ENCODE data around the gene C12orf75. TPM values are rescaled to one million over a fixed set of nuclear protein-coding genes. Genes with fewer than 3 reads are reported as not detected.
A peak's percentile ranks its signal among the peaks of the same experiment; 100 is the strongest.

The C12orf75 gene
- total RNA-seq, 2 experiments from 2014 or later = 16.7 to 17.0 TPM

DNA sequence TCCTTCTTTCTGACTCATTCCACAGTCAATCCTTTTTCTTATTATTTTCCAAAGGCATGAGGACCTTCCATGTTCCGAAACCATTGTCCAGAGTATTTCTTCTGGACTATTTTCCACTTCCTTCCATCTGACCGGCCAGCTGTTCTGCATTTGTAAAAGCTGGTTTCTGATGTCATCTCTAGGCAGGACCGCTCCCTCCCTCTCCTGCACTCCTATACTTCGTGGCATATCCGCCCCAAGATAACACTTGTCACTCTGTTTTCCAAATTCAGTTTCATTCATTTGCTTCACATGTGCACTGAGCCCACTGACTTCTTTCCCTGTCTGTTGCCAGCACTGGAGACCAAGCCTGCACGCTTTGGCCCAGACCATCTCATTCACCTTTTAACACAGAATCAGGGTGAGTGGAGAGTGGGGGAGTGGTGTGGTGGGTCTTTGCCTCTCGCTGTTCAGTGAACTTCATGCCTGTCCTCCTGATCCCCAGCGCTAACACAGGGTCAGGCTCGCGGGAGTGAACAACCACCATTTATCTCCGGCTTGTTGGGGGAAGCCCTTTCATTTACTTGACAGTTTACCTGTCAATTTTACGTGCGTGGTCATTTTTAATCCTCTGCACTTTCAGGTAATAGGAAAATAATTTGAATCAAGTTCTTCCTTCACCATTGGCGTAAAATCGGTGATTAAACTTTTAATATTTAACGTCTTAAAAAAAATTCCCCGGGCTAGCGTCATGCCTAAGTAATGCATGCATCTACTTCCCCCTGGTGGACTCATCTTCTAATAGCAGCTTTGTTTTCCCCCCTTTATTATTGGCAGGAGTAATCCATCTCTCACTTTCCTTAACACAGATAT lies 52.5 kb downstream of the C12orf75 start:
- DNase-seq (peak in 4 of 14 experiments; percentile 30 to 76 (median 70)), ATAC-seq (ENCODE audit: poor library complexity) (peak; percentile 71)
- H3K27me3 Mint-ChIP-seq = no peaks in the 10 kb centered on the region
- Histone ChIP-seq H3K4me3 (ENCODE audit: low read length) (no peak overlapping the region), H3K4me1 (ENCODE audit: insufficient read depth, low read length) (no peaks in the 10 kb centered on the region), H3K36me3 (ENCODE audit: insufficient read depth, low read length) (no peaks in the 10 kb centered on the region), H3K27ac (ENCODE audit: low read depth in 1 of 2, low read length in 2 of 2) (no peak overlapping the region), H3K27me3 (ENCODE audit: control insufficient read depth in 1 of 2, insufficient read depth in 2 of 2, low read length in 2 of 2) (no peaks in the 10 kb centered on the region), H3K9me3 (ENCODE audit: control insufficient read depth in 1 of 2, insufficient read depth in 1 of 2, low read length in 2 of 2) (no peaks in the 10 kb centered on the region)
- H3K4me3 Mint-ChIP-seq = no peak overlapping the region
- no peak overlapping the region for H3K27ac Mint-ChIP-seq
- H3K4me1 Mint-ChIP-seq (ENCODE audit: low read depth) = no peaks in the 10 kb centered on the region
- H3K36me3 Mint-ChIP-seq (ENCODE audit: low read depth) = no peaks in the 10 kb centered on the region
- intact Hi-C loops (cut with DNase I, micrococcal nuclease) = loop anchor here (1.0 to 5.0 kb wide), 7 partner anchors 62 to 1182 kb away; partner anchors contain the start of gene APPL2 (in 1 of the 2)
- POLR2A ChIA-PET = interaction anchor here (0.5 to 1.1 kb wide), 3 partner anchors 12 to 216 kb away, joined by 3 to 7 read pairs (median 3); partner anchors contain the start of gene APPL2
- no peaks in the 10 kb centered on the region for H3K9me3 Mint-ChIP-seq
- CTCF ChIA-PET = interaction anchor here (0.7 to 1.3 kb wide), 8 partner anchors 9 to 112 kb away, joined by 3 to 4 read pairs (median 3); no protein-coding TSS in a partner anchor
- TF ChIP-seq CTCF (IDR thresholded peaks at IDR 0.05) = peak; percentile 84

- no peaks in the 10 kb centered on the region for H3K27me3 Mint-ChIP-seq
- ATAC-seq (ENCODE audit: poor library complexity) (no peak), DNase-seq (no peak)
- no peaks in the 10 kb centered on the region for H3K9me3 Mint-ChIP-seq
- Histone ChIP-seq H3K4me3 (ENCODE audit: low read length) (no peak overlapping the region), H3K4me1 (ENCODE audit: insufficient read depth, low read length) (no peaks in the 10 kb centered on the region), H3K27ac (ENCODE audit: low read depth in 1 of 2, low read length in 2 of 2) (no peak overlapping the region), H3K27me3 (ENCODE audit: control insufficient read depth in 1 of 2, insufficient read depth in 2 of 2, low read length in 2 of 2) (no peaks in the 10 kb centered on the region), H3K9me3 (ENCODE audit: control insufficient read depth in 1 of 2, insufficient read depth in 1 of 2, low read length in 2 of 2) (no peaks in the 10 kb centered on the region), H3K36me3 (ENCODE audit: insufficient read depth, low read length) (no peaks in the 10 kb centered on the region)
- intact Hi-C loops (cut with DNase I, micrococcal nuclease) = loop anchor here (5.0 kb wide), 2 partner anchors 147 to 237 kb away; partner anchors contain the start of gene APPL2 (in 1 of the 2)
- H3K27ac Mint-ChIP-seq = no peak overlapping the region
- CTCF ChIA-PET = interaction anchor here (0.7 to 1.3 kb wide), 3 partner anchors 18 to 88 kb away, joined by 3 to 4 read pairs (median 3); no protein-coding TSS in a partner anchor
- H3K4me1 Mint-ChIP-seq (ENCODE audit: low read depth) = no peaks in the 10 kb centered on the region
- POLR2A ChIA-PET = no interaction called here
- no peak for TF ChIP-seq CTCF (IDR thresholded peaks at IDR 0.05)
- H3K4me3 Mint-ChIP-seq = no peak overlapping the region
- no peaks in the 10 kb centered on the region for H3K36me3 Mint-ChIP-seq (ENCODE audit: low read depth)
These were observed 53.7 kb downstream of the C12orf75 start for GRCh38 chr12:105384220-105384619.

GRCh38 chr12:105384916-105385535 lies 54.5 kb downstream of the C12orf75 start:
- TF ChIP-seq CTCF (IDR thresholded peaks at IDR 0.05) = no peak
- no peaks in the 10 kb centered on the region for H3K4me1 Mint-ChIP-seq (ENCODE audit: low read depth)
- POLR2A ChIA-PET = no interaction called here
- Histone ChIP-seq H3K4me1 (ENCODE audit: insufficient read depth, low read length) (no peaks in the 10 kb centered on the region), H3K4me3 (ENCODE audit: low read length) (no peak overlapping the region), H3K27ac (ENCODE audit: low read depth in 1 of 2, low read length in 2 of 2) (no peak overlapping the region), H3K27me3 (ENCODE audit: control insufficient read depth in 1 of 2, insufficient read depth in 2 of 2, low read length in 2 of 2) (no peaks in the 10 kb centered on the region), H3K36me3 (ENCODE audit: insufficient read depth, low read length) (no peaks in the 10 kb centered on the region), H3K9me3 (ENCODE audit: control insufficient read depth in 1 of 2, insufficient read depth in 1 of 2, low read length in 2 of 2) (no peaks in the 10 kb centered on the region)
- DNase-seq = no peak
- no peak overlapping the region for H3K27ac Mint-ChIP-seq
- no peaks in the 10 kb centered on the region for H3K36me3 Mint-ChIP-seq (ENCODE audit: low read depth)
- no peak overlapping the region for H3K4me3 Mint-ChIP-seq
- H3K27me3 Mint-ChIP-seq = no peaks in the 10 kb centered on the region
- intact Hi-C loops (cut with DNase I, micrococcal nuclease) = loop anchor here (5.0 kb wide), 2 partner anchors 148 to 238 kb away; partner anchors contain the start of gene APPL2 (in 1 of the 2)
- no peak for ATAC-seq (ENCODE audit: poor library complexity)
- no peaks in the 10 kb centered on the region for H3K9me3 Mint-ChIP-seq
- CTCF ChIA-PET = no interaction called here

All from CD4-positive, alpha-beta T cell (primary cell).